T1000 (cell line): ENCODE measurements around the gene RNF41.

Experiments used
- DNase-seq: peaks from one replicate; lab custom pipeline; 2025; ENCODE audit warnings: mixed read lengths; lab: John Stamatoyannopoulos, UW

The RNF41 gene

GRCh38 chr12:56152756-56153677, 68.7 kb downstream of the RNF41 start:
- DNase-seq: no peak
